ENCODE data around the gene GNRHR. TPM values are rescaled to one million over a fixed set of nuclear protein-coding genes. Genes with fewer than 3 reads are reported as not detected.

The GNRHR gene, protein sequence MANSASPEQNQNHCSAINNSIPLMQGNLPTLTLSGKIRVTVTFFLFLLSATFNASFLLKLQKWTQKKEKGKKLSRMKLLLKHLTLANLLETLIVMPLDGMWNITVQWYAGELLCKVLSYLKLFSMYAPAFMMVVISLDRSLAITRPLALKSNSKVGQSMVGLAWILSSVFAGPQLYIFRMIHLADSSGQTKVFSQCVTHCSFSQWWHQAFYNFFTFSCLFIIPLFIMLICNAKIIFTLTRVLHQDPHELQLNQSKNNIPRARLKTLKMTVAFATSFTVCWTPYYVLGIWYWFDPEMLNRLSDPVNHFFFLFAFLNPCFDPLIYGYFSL
- total RNA-seq: not detected
- polyA plus RNA-seq: not detected

DNA sequence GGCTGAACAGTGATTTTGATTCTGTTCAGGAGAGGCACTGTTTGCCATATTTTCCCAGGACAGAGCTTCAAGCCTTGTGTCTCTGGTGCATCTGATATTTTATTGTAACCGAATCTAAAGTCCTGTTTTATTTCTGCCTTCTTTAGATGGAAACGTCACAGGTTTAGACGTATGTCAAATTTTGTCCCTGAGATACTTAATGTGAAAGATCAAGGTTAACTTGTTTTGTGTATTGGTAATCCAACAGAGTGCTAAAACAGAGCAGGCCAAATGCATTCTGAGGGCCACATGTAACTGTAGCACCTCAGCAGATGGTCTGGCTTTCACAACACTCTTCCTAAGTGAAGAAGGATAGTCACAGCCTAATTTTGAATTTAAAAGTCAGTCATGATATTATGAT lies at the start of gene GNRHR:
Gene GNRHR, minus strand, starts transcription at position 101 of the 400 bp plus-strand sequence. Its CDS starts 53 bp downstream, at position 48.
- ChIA-PET POLR2A (ENCODE audit: partially characterized antibody) (no interaction called here), CTCF (ENCODE audit: partially characterized antibody) (interaction anchor here (0.9 kb wide), 1 partner anchor 10 kb away, joined by 3 read pairs; no protein-coding TSS in a partner anchor)
- no peak for DNase-seq
- Histone ChIP-seq H3K27ac (ENCODE audit: low read depth, low read length) (no peak within 1 kb of the TSS), H3K4me1 (ENCODE audit: insufficient read depth, low read length) (no peaks in the 10 kb centered on the region), H3K36me3 (ENCODE audit: insufficient read depth, low read length) (no peaks in the 10 kb centered on the region), H3K27me3 (ENCODE audit: insufficient read depth, low read length) (no peaks in the 10 kb centered on the region), H3K4me3 (ENCODE audit: low read length in 2 of 2) (no peak within 1 kb of the TSS), H3K9me3 (ENCODE audit: control insufficient read depth in 1 of 2, low read length in 2 of 2) (no peaks in the 10 kb centered on the region)
- Mint-ChIP-seq H3K9me3 (peaks cover 0 to 4% (median 0%) of the 10 kb centered on the region in 8 donors), H3K4me1 (no peaks in the 10 kb centered on the region), H3K27ac (no peak within 1 kb of the TSS), H3K27me3 (no peaks in the 10 kb centered on the region), H3K4me3 (no peak within 1 kb of the TSS), H3K36me3 (no peaks in the 10 kb centered on the region)
- intact Hi-C loops (cut with micrococcal nuclease): no loop called here

DNA sequence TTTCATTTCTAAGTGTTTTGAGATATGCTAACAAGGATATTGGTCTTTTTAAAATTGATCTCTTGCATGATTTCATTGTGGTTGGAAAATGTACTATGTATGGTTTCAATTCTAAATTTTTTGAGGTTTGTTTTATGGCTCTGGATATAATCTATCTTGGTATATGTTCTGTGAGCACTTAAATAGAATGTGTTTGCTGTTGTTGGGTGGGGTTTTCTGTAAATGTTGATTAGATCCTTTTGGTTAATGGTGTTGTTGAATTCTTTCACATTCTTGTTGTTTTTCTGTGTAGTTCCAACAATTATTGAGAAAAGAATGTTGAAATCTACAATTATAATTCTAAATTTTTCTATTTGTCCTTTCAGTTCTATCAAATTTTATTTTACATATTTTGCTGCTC lies 42.6 kb upstream of the GNRHR start:
- Mint-ChIP-seq H3K4me1 (no peaks in the 10 kb centered on the region), H3K4me3 (no peak overlapping the region), H3K36me3 (peaks cover 0 to 6% of the 10 kb centered on the region in 2 donors), H3K9me3 (peaks cover 0 to 1% (median 0%) of the 10 kb centered on the region in 8 donors), H3K27ac (no peak overlapping the region), H3K27me3 (no peaks in the 10 kb centered on the region)
- no peak overlapping the region for H3K27ac ChIP-seq (ENCODE audit: low read depth, low read length)
- H3K36me3 ChIP-seq (ENCODE audit: insufficient read depth, low read length): no peaks in the 10 kb centered on the region
- no peaks in the 10 kb centered on the region for H3K27me3 ChIP-seq (ENCODE audit: insufficient read depth, low read length)
- POLR2A ChIA-PET (ENCODE audit: partially characterized antibody): no interaction called here
- H3K4me3 ChIP-seq (ENCODE audit: low read length in 2 of 2): no peak overlapping the region
- H3K4me1 ChIP-seq (ENCODE audit: insufficient read depth, low read length): no peaks in the 10 kb centered on the region
- H3K9me3 ChIP-seq (ENCODE audit: control insufficient read depth in 1 of 2, low read length in 2 of 2): no peaks in the 10 kb centered on the region
- DNase-seq: no peak
- intact Hi-C loops (cut with micrococcal nuclease): no loop called here
- CTCF ChIA-PET (ENCODE audit: partially characterized antibody): no interaction called here

DNA sequence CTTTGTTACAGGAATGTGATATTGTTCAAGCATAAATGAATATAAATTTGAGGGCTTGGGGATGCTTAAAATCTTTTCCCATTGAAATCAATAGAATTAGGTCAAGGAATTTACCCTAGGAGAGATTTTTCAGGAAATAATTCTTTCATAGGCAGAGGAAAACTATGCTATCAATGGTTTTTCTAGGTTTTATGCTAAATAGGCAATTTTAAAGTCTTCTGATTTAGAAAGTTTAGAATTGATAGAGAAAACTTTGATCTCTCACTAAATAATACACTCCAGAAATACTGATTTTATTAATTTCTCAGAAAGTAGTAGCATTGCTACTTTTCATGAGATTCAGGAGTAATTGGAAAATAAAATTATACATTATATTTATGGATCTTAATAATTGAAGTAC lies 36.5 kb upstream of the GNRHR start:
- ChIA-PET POLR2A (ENCODE audit: partially characterized antibody) (no interaction called here), CTCF (ENCODE audit: partially characterized antibody) (no interaction called here)
- Histone ChIP-seq H3K27ac (ENCODE audit: low read depth, low read length) (no peak overlapping the region), H3K36me3 (ENCODE audit: insufficient read depth, low read length) (no peaks in the 10 kb centered on the region), H3K9me3 (ENCODE audit: control insufficient read depth in 1 of 2, low read length in 2 of 2) (no peaks in the 10 kb centered on the region), H3K4me3 (ENCODE audit: low read length in 2 of 2) (no peak overlapping the region), H3K4me1 (ENCODE audit: insufficient read depth, low read length) (no peaks in the 10 kb centered on the region), H3K27me3 (ENCODE audit: insufficient read depth, low read length) (no peaks in the 10 kb centered on the region)
- no peak overlapping the region for H3K27ac Mint-ChIP-seq
- peaks cover 0 to 5% (median 0%) of the 10 kb centered on the region in 8 donors for H3K9me3 Mint-ChIP-seq
- no peak overlapping the region for H3K4me3 Mint-ChIP-seq
- no peaks in the 10 kb centered on the region for H3K4me1 Mint-ChIP-seq
- DNase-seq: no peak
- intact Hi-C loops (cut with micrococcal nuclease): no loop called here
- H3K27me3 Mint-ChIP-seq: no peaks in the 10 kb centered on the region
- peaks cover 0 to 11% of the 10 kb centered on the region in 2 donors for H3K36me3 Mint-ChIP-seq

DNA sequence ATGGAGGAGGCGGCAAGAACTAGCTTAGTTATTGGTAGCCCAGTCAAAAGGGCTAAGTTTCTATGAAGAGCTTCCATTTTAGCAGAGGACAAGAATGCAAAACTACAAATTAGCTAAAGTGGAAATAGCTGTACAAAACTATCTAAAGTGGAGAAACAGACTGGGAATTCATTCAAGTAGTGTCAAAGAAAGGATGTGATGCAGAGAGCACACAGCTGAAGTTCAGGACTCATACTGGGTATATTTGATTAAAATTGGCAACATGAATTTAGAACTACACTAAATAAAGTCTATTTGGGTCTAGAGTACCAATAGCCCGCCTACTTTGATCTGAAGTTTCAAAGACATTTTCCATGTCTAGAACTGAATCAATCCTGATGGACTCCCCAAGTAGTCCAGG lies 33.1 kb upstream of the GNRHR start:
- Mint-ChIP-seq H3K4me3 (peak overlapping the region in 1 of 8 donors; percentile 12), H3K27me3 (no peaks in the 10 kb centered on the region), H3K4me1 (no peaks in the 10 kb centered on the region), H3K36me3 (peaks cover 0 to 14% of the 10 kb centered on the region in 2 donors), H3K9me3 (peaks cover 0 to 5% (median 0%) of the 10 kb centered on the region in 8 donors), H3K27ac (no peak overlapping the region)
- H3K4me3 ChIP-seq (ENCODE audit: low read length in 2 of 2): no peak overlapping the region
- no peak for DNase-seq
- no peaks in the 10 kb centered on the region for H3K4me1 ChIP-seq (ENCODE audit: insufficient read depth, low read length)
- H3K36me3 ChIP-seq (ENCODE audit: insufficient read depth, low read length): no peaks in the 10 kb centered on the region
- no peaks in the 10 kb centered on the region for H3K27me3 ChIP-seq (ENCODE audit: insufficient read depth, low read length)
- POLR2A ChIA-PET (ENCODE audit: partially characterized antibody): no interaction called here
- intact Hi-C loops (cut with micrococcal nuclease): no loop called here
- CTCF ChIA-PET (ENCODE audit: partially characterized antibody): no interaction called here
- H3K27ac ChIP-seq (ENCODE audit: low read depth, low read length): no peak overlapping the region
- no peaks in the 10 kb centered on the region for H3K9me3 ChIP-seq (ENCODE audit: control insufficient read depth in 1 of 2, low read length in 2 of 2)

DNA sequence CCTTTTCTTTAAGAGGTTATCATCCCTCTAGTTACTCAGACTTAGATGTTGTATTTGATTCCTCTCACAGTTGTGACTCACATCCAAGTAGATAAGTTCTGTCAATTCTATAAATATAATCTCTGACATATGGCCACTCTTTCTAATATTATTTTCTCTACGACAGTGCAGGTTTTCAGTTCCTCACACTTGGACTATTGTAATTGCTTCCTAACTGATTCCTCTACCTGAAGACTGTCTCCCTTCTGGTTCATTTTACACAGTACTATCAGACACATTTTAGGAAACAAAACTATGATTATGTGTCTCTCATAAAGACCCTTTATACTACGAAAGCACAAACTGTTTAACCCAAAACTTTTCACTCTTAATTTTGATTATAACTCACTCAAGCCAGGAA lies 31.3 kb upstream of the GNRHR start:
- H3K27ac ChIP-seq (ENCODE audit: low read depth, low read length): no peak overlapping the region
- Mint-ChIP-seq H3K36me3 (peaks cover 0 to 9% of the 10 kb centered on the region in 2 donors), H3K4me3 (no peak overlapping the region), H3K4me1 (no peaks in the 10 kb centered on the region), H3K27me3 (no peaks in the 10 kb centered on the region), H3K9me3 (peaks cover 0 to 5% (median 0%) of the 10 kb centered on the region in 8 donors), H3K27ac (no peak overlapping the region)
- no peaks in the 10 kb centered on the region for H3K9me3 ChIP-seq (ENCODE audit: control insufficient read depth in 1 of 2, low read length in 2 of 2)
- POLR2A ChIA-PET (ENCODE audit: partially characterized antibody): no interaction called here
- no peaks in the 10 kb centered on the region for H3K36me3 ChIP-seq (ENCODE audit: insufficient read depth, low read length)
- H3K27me3 ChIP-seq (ENCODE audit: insufficient read depth, low read length): no peaks in the 10 kb centered on the region
- CTCF ChIA-PET (ENCODE audit: partially characterized antibody): no interaction called here
- intact Hi-C loops (cut with micrococcal nuclease): no loop called here
- no peaks in the 10 kb centered on the region for H3K4me1 ChIP-seq (ENCODE audit: insufficient read depth, low read length)
- no peak for DNase-seq
- no peak overlapping the region for H3K4me3 ChIP-seq (ENCODE audit: low read length in 2 of 2)

DNA sequence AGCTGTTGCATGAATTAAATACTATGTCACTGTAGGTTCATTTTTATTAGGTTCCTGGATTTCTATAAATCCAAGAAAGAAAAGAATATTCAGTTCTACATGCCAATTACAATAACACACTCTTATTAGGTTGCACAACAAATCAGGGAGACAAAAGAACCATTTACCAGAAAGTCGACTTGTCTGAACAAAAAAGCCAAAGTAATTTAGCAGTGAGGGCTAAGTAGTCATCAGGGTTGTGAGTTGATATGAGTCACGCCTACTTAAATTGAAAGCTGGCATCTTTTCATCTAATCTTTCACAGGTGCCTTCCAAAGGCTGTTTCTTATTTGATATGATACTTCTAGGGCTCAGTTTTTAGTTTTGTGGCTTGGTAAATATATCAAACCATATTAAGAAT lies 25.4 kb upstream of the GNRHR start:
- Mint-ChIP-seq H3K27me3 (no peaks in the 10 kb centered on the region), H3K9me3 (no peaks in the 10 kb centered on the region), H3K4me3 (no peak overlapping the region), H3K4me1 (no peaks in the 10 kb centered on the region), H3K36me3 (peaks cover 0 to 5% of the 10 kb centered on the region in 2 donors), H3K27ac (no peak overlapping the region)
- POLR2A ChIA-PET (ENCODE audit: partially characterized antibody): no interaction called here
- Histone ChIP-seq H3K36me3 (ENCODE audit: insufficient read depth, low read length) (no peaks in the 10 kb centered on the region), H3K27me3 (ENCODE audit: insufficient read depth, low read length) (no peaks in the 10 kb centered on the region), H3K4me1 (ENCODE audit: insufficient read depth, low read length) (no peaks in the 10 kb centered on the region), H3K27ac (ENCODE audit: low read depth, low read length) (no peak overlapping the region), H3K4me3 (ENCODE audit: low read length in 2 of 2) (no peak overlapping the region), H3K9me3 (ENCODE audit: control insufficient read depth in 1 of 2, low read length in 2 of 2) (no peaks in the 10 kb centered on the region)
- DNase-seq: no peak
- intact Hi-C loops (cut with micrococcal nuclease): no loop called here
- CTCF ChIA-PET (ENCODE audit: partially characterized antibody): no interaction called here

DNA sequence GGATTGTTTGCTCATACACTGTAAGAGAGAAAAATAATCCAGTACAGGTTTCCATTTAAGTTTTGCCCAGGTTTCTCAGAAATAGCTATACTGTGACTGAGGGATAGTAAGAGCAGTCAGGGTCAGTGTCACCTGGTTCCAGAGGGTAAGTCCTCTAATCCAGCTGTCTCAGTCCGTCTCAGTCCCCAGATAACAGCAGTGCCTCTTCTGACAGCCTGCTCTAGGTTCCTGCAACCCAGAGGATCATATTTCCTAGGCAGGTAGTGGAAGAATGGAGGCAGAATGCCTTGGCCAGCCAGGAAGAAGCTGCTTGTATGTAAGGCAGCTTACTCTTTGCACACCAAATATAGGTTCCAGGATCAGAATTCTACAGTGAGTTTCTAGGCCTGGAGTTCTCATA lies 22.6 kb upstream of the GNRHR start:
- Histone ChIP-seq H3K4me3 (ENCODE audit: low read length in 2 of 2) (no peak overlapping the region), H3K27me3 (ENCODE audit: insufficient read depth, low read length) (no peaks in the 10 kb centered on the region), H3K4me1 (ENCODE audit: insufficient read depth, low read length) (no peaks in the 10 kb centered on the region), H3K36me3 (ENCODE audit: insufficient read depth, low read length) (no peaks in the 10 kb centered on the region), H3K9me3 (ENCODE audit: control insufficient read depth in 1 of 2, low read length in 2 of 2) (no peaks in the 10 kb centered on the region), H3K27ac (ENCODE audit: low read depth, low read length) (no peak overlapping the region)
- intact Hi-C loops (cut with micrococcal nuclease): no loop called here
- CTCF ChIA-PET (ENCODE audit: partially characterized antibody): no interaction called here
- H3K9me3 Mint-ChIP-seq: no peaks in the 10 kb centered on the region
- no peak for DNase-seq
- H3K36me3 Mint-ChIP-seq: peaks cover 0 to 3% of the 10 kb centered on the region in 2 donors
- no peak overlapping the region for H3K4me3 Mint-ChIP-seq
- H3K4me1 Mint-ChIP-seq: no peaks in the 10 kb centered on the region
- H3K27ac Mint-ChIP-seq: no peak overlapping the region
- peaks cover 0 to 2% of the 10 kb centered on the region in 2 donors for H3K27me3 Mint-ChIP-seq
- POLR2A ChIA-PET (ENCODE audit: partially characterized antibody): no interaction called here
